ENCODE data around the gene LEFTY1. TPM values are rescaled to one million over a fixed set of nuclear protein-coding genes. Genes with fewer than 3 reads are reported as not detected.

The LEFTY1 gene
- total RNA-seq, 1 experiment from 2014 or later: not detected

- DNase-seq (ENCODE audit: low read depth): no peak
Observed at GRCh38 chr1:225917101-225917500, 28.2 kb upstream of the LEFTY1 start.

- DNase-seq (ENCODE audit: low read depth): no peak
Observed at GRCh38 chr1:225915538-225915991, 26.6 kb upstream of the LEFTY1 start.

GRCh38 chr1:225914947-225915346 is 26.0 kb upstream of the LEFTY1 start:
- DNase-seq (ENCODE audit: low read depth): no peak

- DNase-seq (ENCODE audit: low read depth): no peak
Observed at GRCh38 chr1:225914391-225914790, 25.4 kb upstream of the LEFTY1 start.

GRCh38 chr1:225911191-225912130 is 22.5 kb upstream of the LEFTY1 start:
- DNase-seq (ENCODE audit: low read depth): peak; percentile 44

- DNase-seq (ENCODE audit: low read depth): no peak
Observed at GRCh38 chr1:225909477-225909876, 20.5 kb upstream of the LEFTY1 start.

- DNase-seq (ENCODE audit: low read depth): no peak
Observed at GRCh38 chr1:225908773-225909172, 19.8 kb upstream of the LEFTY1 start.

- DNase-seq (ENCODE audit: low read depth): no peak
Observed at GRCh38 chr1:225908013-225908640, 19.2 kb upstream of the LEFTY1 start.

GRCh38 chr1:225907341-225907740 is 18.4 kb upstream of the LEFTY1 start:
- DNase-seq (ENCODE audit: low read depth): no peak

GRCh38 chr1:225906467-225906866 is 17.5 kb upstream of the LEFTY1 start:
- DNase-seq (ENCODE audit: low read depth): no peak

- no peak for DNase-seq (ENCODE audit: low read depth)
Observed at GRCh38 chr1:225903623-225904022, 14.7 kb upstream of the LEFTY1 start.

- no peak for DNase-seq (ENCODE audit: low read depth)
Observed at GRCh38 chr1:225899044-225899925, 10.3 kb upstream of the LEFTY1 start.

GRCh38 chr1:225897595-225898514 is 8.9 kb upstream of the LEFTY1 start:
- no peak for DNase-seq (ENCODE audit: low read depth)

GRCh38 chr1:225896937-225897549 is 8.1 kb upstream of the LEFTY1 start:
- DNase-seq (ENCODE audit: low read depth): peak; percentile 55

- no peak for DNase-seq (ENCODE audit: low read depth)
Observed at GRCh38 chr1:225896494-225896893, 7.5 kb upstream of the LEFTY1 start.

- DNase-seq (ENCODE audit: low read depth): no peak
Observed at GRCh38 chr1:225892307-225892706, 3.4 kb upstream of the LEFTY1 start.

GRCh38 chr1:225891229-225891972 is 2.5 kb upstream of the LEFTY1 start:
- DNase-seq (ENCODE audit: low read depth): peak; percentile 79

GRCh38 chr1:225890346-225891228 is 1.6 kb upstream of the LEFTY1 start:
- DNase-seq (ENCODE audit: low read depth): no peak
